ENCODE measurements around the gene TCEANC2.
"Not testable (repeated sequence)": the region's sequence is repeated elsewhere in the genome, so short reads cannot be mapped to it uniquely, and the experiment has no call there.

Gene TCEANC2

DNA sequence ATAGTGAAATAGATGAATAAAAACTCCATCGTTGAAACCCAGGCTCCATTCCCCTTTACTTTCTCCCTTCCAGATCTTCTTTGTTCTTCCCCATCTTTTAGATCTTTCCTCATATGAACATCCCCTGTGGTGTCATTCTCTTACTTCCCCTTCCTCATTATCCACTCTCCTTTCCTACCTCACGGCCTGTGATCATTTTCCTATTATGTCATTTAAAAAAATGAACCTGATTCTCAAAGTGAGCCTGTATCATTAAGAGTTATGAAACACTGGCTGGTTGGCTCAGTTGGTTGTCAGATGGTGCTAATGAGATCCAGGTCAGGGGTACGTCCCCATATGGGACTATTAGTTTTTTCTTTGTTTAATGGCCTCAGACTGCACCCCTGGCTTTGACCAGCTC is 38.3 kb downstream of the TCEANC2 start:
- no peaks in the 10 kb centered on the region for H3K9me3 Mint-ChIP-seq
- peaks cover 2% of the 10 kb centered on the region for H3K4me1 Mint-ChIP-seq (ENCODE audit: low read depth)
- peaks cover 9% of the 10 kb centered on the region for H3K36me3 Mint-ChIP-seq (ENCODE audit: low read depth)
- no peaks in the 10 kb centered on the region for H3K27me3 Mint-ChIP-seq (ENCODE audit: low read depth)
- no peak overlapping the region for H3K4me3 Mint-ChIP-seq
- no peak overlapping the region for H3K27ac Mint-ChIP-seq

DNA sequence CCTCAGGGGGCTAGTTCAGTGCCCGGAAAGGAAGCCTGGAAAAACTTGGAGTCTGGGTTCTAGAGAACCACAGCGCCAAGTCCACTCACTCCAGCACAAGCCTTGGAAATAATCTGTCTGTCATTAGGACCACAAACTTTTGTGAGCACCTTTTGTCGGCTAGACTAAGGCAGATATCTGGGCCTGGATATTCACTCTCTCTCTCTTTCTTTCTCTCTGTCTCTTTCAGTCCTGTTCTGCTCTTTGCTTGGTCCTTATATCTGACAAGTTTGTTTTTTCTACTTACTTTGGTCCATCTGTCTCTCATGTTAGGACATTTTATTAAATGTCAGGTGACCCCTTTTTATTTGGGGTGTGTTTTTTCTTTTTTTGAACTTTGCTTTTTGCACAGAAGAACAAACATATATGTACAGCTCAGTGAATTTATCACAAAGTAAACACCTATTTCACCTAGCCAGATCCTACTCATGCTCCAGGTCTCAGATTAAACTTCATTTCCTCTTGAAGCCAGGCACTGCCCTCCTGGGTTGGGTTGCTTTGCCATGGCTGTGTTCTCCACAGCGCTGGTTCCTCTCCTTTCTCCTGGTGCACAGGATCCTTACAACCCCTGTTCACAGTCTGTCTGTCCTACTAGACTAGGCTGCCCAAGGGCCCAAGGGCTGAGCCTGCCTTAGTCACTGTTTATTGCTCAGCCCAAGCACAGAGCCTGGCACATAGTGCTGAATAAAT is 40.8 kb downstream of the TCEANC2 start:
- Mint-ChIP-seq H3K4me1 (ENCODE audit: low read depth) (peaks cover 2% of the 10 kb centered on the region), H3K4me3 (no peak overlapping the region), H3K9me3 (no peaks in the 10 kb centered on the region), H3K27me3 (ENCODE audit: low read depth) (no peaks in the 10 kb centered on the region), H3K27ac (no peak overlapping the region), H3K36me3 (ENCODE audit: low read depth) (peaks cover 17% of the 10 kb centered on the region)

GRCh38 chr1:54094730-54095105 is 41.3 kb downstream of the TCEANC2 start:
- not testable (repeated sequence) for H3K4me3 Mint-ChIP-seq; H3K9me3 Mint-ChIP-seq; H3K27me3 Mint-ChIP-seq (ENCODE audit: low read depth); H3K27ac Mint-ChIP-seq; H3K4me1 Mint-ChIP-seq (ENCODE audit: low read depth)
- peaks cover 15% of the 10 kb centered on the region for H3K36me3 Mint-ChIP-seq (ENCODE audit: low read depth)

GRCh38 chr1:54095546-54096226 is 42.3 kb downstream of the TCEANC2 start:
- peaks cover 21% of the 10 kb centered on the region for H3K36me3 Mint-ChIP-seq (ENCODE audit: low read depth)
- H3K9me3 Mint-ChIP-seq, result no peaks in the 10 kb centered on the region
- H3K4me1 Mint-ChIP-seq (ENCODE audit: low read depth), result peaks cover 2% of the 10 kb centered on the region
- no peak overlapping the region for H3K4me3 Mint-ChIP-seq
- H3K27ac Mint-ChIP-seq, result no peak overlapping the region
- H3K27me3 Mint-ChIP-seq (ENCODE audit: low read depth), result no peaks in the 10 kb centered on the region

GRCh38 chr1:54096227-54096876 is 42.9 kb downstream of the TCEANC2 start:
- no peak overlapping the region for H3K27ac Mint-ChIP-seq
- H3K4me3 Mint-ChIP-seq, result no peak overlapping the region
- peaks cover 2% of the 10 kb centered on the region for H3K4me1 Mint-ChIP-seq (ENCODE audit: low read depth)
- no peaks in the 10 kb centered on the region for H3K27me3 Mint-ChIP-seq (ENCODE audit: low read depth)
- peaks cover 25% of the 10 kb centered on the region for H3K36me3 Mint-ChIP-seq (ENCODE audit: low read depth)
- no peaks in the 10 kb centered on the region for H3K9me3 Mint-ChIP-seq

GRCh38 chr1:54096877-54097240 is 43.5 kb downstream of the TCEANC2 start:
- Mint-ChIP-seq H3K4me3 (no peak overlapping the region), H3K9me3 (no peaks in the 10 kb centered on the region), H3K27me3 (ENCODE audit: low read depth) (no peaks in the 10 kb centered on the region), H3K36me3 (ENCODE audit: low read depth) (peaks cover 23% of the 10 kb centered on the region), H3K27ac (no peak overlapping the region), H3K4me1 (ENCODE audit: low read depth) (peaks cover 2% of the 10 kb centered on the region)

- H3K4me3 Mint-ChIP-seq, result no peak overlapping the region
- H3K27ac Mint-ChIP-seq, result no peak overlapping the region
- no peaks in the 10 kb centered on the region for H3K27me3 Mint-ChIP-seq (ENCODE audit: low read depth)
- H3K9me3 Mint-ChIP-seq, result peaks cover 5% of the 10 kb centered on the region
- H3K36me3 Mint-ChIP-seq (ENCODE audit: low read depth), result peaks cover 30% of the 10 kb centered on the region
- peaks cover 2% of the 10 kb centered on the region for H3K4me1 Mint-ChIP-seq (ENCODE audit: low read depth)
Measured at GRCh38 chr1:54099061-54099610, 45.7 kb downstream of the TCEANC2 start.

- Mint-ChIP-seq H3K4me1 (ENCODE audit: low read depth) (peaks cover 2% of the 10 kb centered on the region), H3K9me3 (peaks cover 5% of the 10 kb centered on the region), H3K4me3 (no peak overlapping the region), H3K27me3 (ENCODE audit: low read depth) (no peaks in the 10 kb centered on the region), H3K36me3 (ENCODE audit: low read depth) (peaks cover 30% of the 10 kb centered on the region), H3K27ac (no peak overlapping the region)
Measured at GRCh38 chr1:54100500-54100899, 47.1 kb downstream of the TCEANC2 start.

GRCh38 chr1:54103414-54103813 is 50.0 kb downstream of the TCEANC2 start:
- Mint-ChIP-seq H3K27me3 (ENCODE audit: low read depth) (no peaks in the 10 kb centered on the region), H3K4me3 (no peak overlapping the region), H3K4me1 (ENCODE audit: low read depth) (peaks cover 2% of the 10 kb centered on the region), H3K36me3 (ENCODE audit: low read depth) (peaks cover 23% of the 10 kb centered on the region), H3K27ac (no peak overlapping the region), H3K9me3 (peaks cover 5% of the 10 kb centered on the region)

- H3K27me3 Mint-ChIP-seq (ENCODE audit: low read depth); H3K27ac Mint-ChIP-seq; H3K4me3 Mint-ChIP-seq; H3K9me3 Mint-ChIP-seq; H3K4me1 Mint-ChIP-seq (ENCODE audit: low read depth): not testable (repeated sequence)
- H3K36me3 Mint-ChIP-seq (ENCODE audit: low read depth), result peaks cover 18% of the 10 kb centered on the region
Measured at GRCh38 chr1:54104613-54105012, 51.2 kb downstream of the TCEANC2 start.

GRCh38 chr1:54105080-54105479 is 51.7 kb downstream of the TCEANC2 start:
- no peak overlapping the region for H3K4me3 Mint-ChIP-seq
- H3K27ac Mint-ChIP-seq, result no peak overlapping the region
- H3K27me3 Mint-ChIP-seq (ENCODE audit: low read depth), result no peaks in the 10 kb centered on the region
- no peaks in the 10 kb centered on the region for H3K4me1 Mint-ChIP-seq (ENCODE audit: low read depth)
- H3K9me3 Mint-ChIP-seq, result peaks cover 5% of the 10 kb centered on the region
- H3K36me3 Mint-ChIP-seq (ENCODE audit: low read depth), result peaks cover 18% of the 10 kb centered on the region

- peaks cover 5% of the 10 kb centered on the region for H3K9me3 Mint-ChIP-seq
- peaks cover 13% of the 10 kb centered on the region for H3K36me3 Mint-ChIP-seq (ENCODE audit: low read depth)
- no peak overlapping the region for H3K27ac Mint-ChIP-seq
- H3K4me3 Mint-ChIP-seq, result no peak overlapping the region
- H3K4me1 Mint-ChIP-seq (ENCODE audit: low read depth), result no peaks in the 10 kb centered on the region
- no peaks in the 10 kb centered on the region for H3K27me3 Mint-ChIP-seq (ENCODE audit: low read depth)
Measured at GRCh38 chr1:54105736-54106269, 52.4 kb downstream of the TCEANC2 start.

DNA sequence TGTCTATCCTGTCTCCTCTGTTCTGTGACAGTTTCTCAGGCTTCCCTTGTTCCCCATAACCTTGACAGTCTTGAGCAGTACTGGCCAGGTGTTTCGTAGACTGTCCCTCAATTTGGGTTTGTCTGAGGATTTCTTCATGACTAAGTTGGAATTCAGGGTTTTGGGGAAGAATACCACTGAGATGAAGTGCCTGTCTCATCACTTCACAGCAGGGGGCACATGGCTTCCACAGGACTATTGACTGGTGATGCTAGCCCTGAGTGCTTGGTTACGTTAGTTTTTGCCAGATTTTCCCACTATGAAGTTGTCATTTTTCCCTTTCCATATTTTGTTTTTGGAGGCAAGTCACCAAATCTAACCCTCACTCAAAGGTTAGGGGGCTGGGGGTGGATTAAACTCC is 53.7 kb downstream of the TCEANC2 start:
- Mint-ChIP-seq H3K27ac (no peak overlapping the region), H3K9me3 (peaks cover 5% of the 10 kb centered on the region), H3K4me1 (ENCODE audit: low read depth) (no peaks in the 10 kb centered on the region), H3K36me3 (ENCODE audit: low read depth) (peaks cover 9% of the 10 kb centered on the region), H3K4me3 (no peak overlapping the region), H3K27me3 (ENCODE audit: low read depth) (no peaks in the 10 kb centered on the region)

DNA sequence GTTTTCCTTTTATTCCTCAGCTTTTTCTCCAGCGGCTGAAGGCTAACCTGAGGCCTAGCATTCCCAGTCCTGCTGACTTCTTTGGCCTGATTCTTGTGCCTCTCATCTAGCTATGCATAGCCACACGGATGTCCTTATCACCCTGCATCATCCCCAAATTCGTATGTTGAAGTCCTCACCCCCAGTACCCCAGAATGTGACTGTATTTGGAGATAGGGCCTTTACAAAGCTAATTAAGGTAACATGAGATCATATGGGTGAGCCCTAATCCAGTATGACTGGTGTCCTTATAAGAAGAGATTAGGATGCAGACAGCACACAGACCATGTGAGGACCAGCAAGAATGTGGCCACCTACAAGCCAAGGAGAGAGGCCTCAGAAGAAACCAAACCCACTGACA is 54.7 kb downstream of the TCEANC2 start:
- Mint-ChIP-seq H3K4me1 (ENCODE audit: low read depth) (no peaks in the 10 kb centered on the region), H3K27me3 (ENCODE audit: low read depth) (no peaks in the 10 kb centered on the region), H3K9me3 (no peaks in the 10 kb centered on the region), H3K27ac (no peak overlapping the region), H3K36me3 (ENCODE audit: low read depth) (peaks cover 2% of the 10 kb centered on the region), H3K4me3 (no peak overlapping the region)

All from T-helper 1 cell treated with Interleukin-12 subunit alpha and Interleukin-12 subunit beta and Interleukin-4 antibody, amounts not matched to agents 30 μg/mL and 1 μg/mL, for 36 hours (primary cell).